SJCRH30 (cell line): ENCODE data around the gene EID2. TPM values are rescaled to one million over a fixed set of nuclear protein-coding genes. Genes with fewer than 3 reads are reported as not detected.

ENCODE experiments used
- DNase-seq, 2 experiments: peaks; one replicate each; pipeline ENCODE4 v3.0.0-alpha.2; 2015 to 2020
- H3K27ac ChIP-seq: fragments of 250-450 bp; sonication (Bioruptor Pico); 2 replicates; pipeline ENCODE4 v1.5.1; 2020; ENCODE audit warnings: mild to moderate bottlenecking, moderate library complexity
- H3K27me3 ChIP-seq: fragments of 250-450 bp; sonication (Bioruptor Pico); 2 replicates; pipeline ENCODE4 v1.5.1; 2020; ENCODE audit warnings: mild to moderate bottlenecking, moderate library complexity
- H3K36me3 ChIP-seq: fragments of 250-450 bp; sonication (Bioruptor Pico); 2 replicates; pipeline ENCODE4 v1.5.1; 2020; ENCODE audit warnings: mild to moderate bottlenecking, moderate library complexity
- H3K4me1 ChIP-seq: fragments of 250-450 bp; sonication (Bioruptor Pico); 2 replicates; pipeline ENCODE4 v1.5.1; 2020; ENCODE audit warnings: mild to moderate bottlenecking, moderate library complexity
- H3K4me3 ChIP-seq: fragments of 250-450 bp; sonication (Bioruptor Pico); 2 replicates; pipeline ENCODE4 v1.5.1; 2020; ENCODE audit warnings: mild to moderate bottlenecking, moderate library complexity
- H3K9me3 ChIP-seq: fragments of 250-450 bp; sonication (Bioruptor Pico); replicated peaks from 2 replicates; pipeline ENCODE4 v1.5.1; 2020; ENCODE audit warnings: mild to moderate bottlenecking, moderate library complexity
- total RNA-seq: library from RNA; depleted of rRNA; stranded (reverse); fragments of >200 nt; shearing (Covaris generic); gene quantifications from 2 replicates; pipeline ENCODE4 v1.2.3, GENCODE V29; 2014

EID2 gene
- total RNA-seq, 1 experiment from 2014 or later: 35.8 TPM

GRCh38 chr19:39550197-39550596, 10.2 kb upstream of the EID2 start:
- DNase-seq: no peak
- Histone ChIP-seq H3K9me3 (no peaks in the 10 kb centered on the region), H3K27me3 (peaks cover 3% of the 10 kb centered on the region; the same call in 1 of the 2 replicates), H3K4me1 (no peaks in the 10 kb centered on the region), H3K4me3 (no peak overlapping the region), H3K27ac (no peak overlapping the region), H3K36me3 (no peaks in the 10 kb centered on the region)

GRCh38 chr19:39546599-39546998, 6.6 kb upstream of the EID2 start:
- peaks cover 3% of the 10 kb centered on the region; the same call in 1 of the 2 replicates for H3K27me3 ChIP-seq
- no peaks in the 10 kb centered on the region for H3K4me1 ChIP-seq
- H3K9me3 ChIP-seq: no peaks in the 10 kb centered on the region
- no peak for DNase-seq
- no peaks in the 10 kb centered on the region for H3K36me3 ChIP-seq
- H3K27ac ChIP-seq: no peak overlapping the region
- no peak overlapping the region for H3K4me3 ChIP-seq

GRCh38 chr19:39544911-39545310, 5.0 kb upstream of the EID2 start:
- Histone ChIP-seq H3K36me3 (no peaks in the 10 kb centered on the region), H3K9me3 (no peaks in the 10 kb centered on the region), H3K4me3 (no peak overlapping the region), H3K27me3 (peaks cover 3% of the 10 kb centered on the region; the same call in 1 of the 2 replicates), H3K4me1 (no peaks in the 10 kb centered on the region), H3K27ac (no peak overlapping the region)
- no peak for DNase-seq

- peaks cover 3% of the 10 kb centered on the region; the same call in 1 of the 2 replicates for H3K27me3 ChIP-seq
- H3K9me3 ChIP-seq: no peaks in the 10 kb centered on the region
- no peaks in the 10 kb centered on the region for H3K4me1 ChIP-seq
- H3K36me3 ChIP-seq: no peaks in the 10 kb centered on the region
- no peak for DNase-seq
- no peak overlapping the region for H3K4me3 ChIP-seq
- no peak overlapping the region for H3K27ac ChIP-seq
Measured at GRCh38 chr19:39544226-39544903, 4.4 kb upstream of the EID2 start.

- no peaks in the 10 kb centered on the region for H3K9me3 ChIP-seq
- H3K4me1 ChIP-seq: peaks cover 8% of the 10 kb centered on the region
- H3K4me3 ChIP-seq: no peak overlapping the region
- no peak overlapping the region for H3K27ac ChIP-seq
- DNase-seq: no peak
- peaks cover 3% of the 10 kb centered on the region; the same call in 1 of the 2 replicates for H3K27me3 ChIP-seq
- no peaks in the 10 kb centered on the region for H3K36me3 ChIP-seq
Measured at GRCh38 chr19:39543477-39543857, 3.5 kb upstream of the EID2 start.

- H3K4me3 ChIP-seq: no peak overlapping the region
- no peaks in the 10 kb centered on the region for H3K9me3 ChIP-seq
- DNase-seq: no peak
- peaks cover 3% of the 10 kb centered on the region; the same call in 1 of the 2 replicates for H3K27me3 ChIP-seq
- H3K27ac ChIP-seq: no peak overlapping the region
- H3K36me3 ChIP-seq: no peaks in the 10 kb centered on the region; the same call in 1 of the 2 replicates
- H3K4me1 ChIP-seq: peaks cover 12% of the 10 kb centered on the region
Measured at GRCh38 chr19:39542206-39542605, 2.2 kb upstream of the EID2 start.

GRCh38 chr19:39540333-39540673, 342 bp upstream of the EID2 start:
- Histone ChIP-seq H3K9me3 (no peaks in the 10 kb centered on the region), H3K4me1 (peaks cover 12% of the 10 kb centered on the region), H3K4me3 (peak overlapping the region; percentile 85), H3K27ac (no peak overlapping the region), H3K27me3 (no peaks in the 10 kb centered on the region), H3K36me3 (no peaks in the 10 kb centered on the region; the same call in 1 of the 2 replicates)
- no peak for DNase-seq

- no peaks in the 10 kb centered on the region for H3K27me3 ChIP-seq
- no peaks in the 10 kb centered on the region for H3K9me3 ChIP-seq
- H3K36me3 ChIP-seq: no peaks in the 10 kb centered on the region; the same call in 1 of the 2 replicates
- peak overlapping the region; percentile 14; the same call in 1 of the 2 replicates for H3K27ac ChIP-seq
- no peak for DNase-seq
- H3K4me1 ChIP-seq: peaks cover 12% of the 10 kb centered on the region
- H3K4me3 ChIP-seq: peak overlapping the region; percentile 85
Measured at GRCh38 chr19:39539165-39539517, 820 bp downstream of the EID2 start.

GRCh38 chr19:39533791-39534190, 6.2 kb downstream of the EID2 start:
- Histone ChIP-seq H3K27ac (no peak overlapping the region), H3K36me3 (no peaks in the 10 kb centered on the region; the same call in 1 of the 2 replicates), H3K9me3 (no peaks in the 10 kb centered on the region), H3K4me1 (peaks cover 11% of the 10 kb centered on the region), H3K27me3 (no peaks in the 10 kb centered on the region), H3K4me3 (no peak overlapping the region)
- DNase-seq: no peak

GRCh38 chr19:39533003-39533512, 6.9 kb downstream of the EID2 start:
- peak overlapping the region; percentile 91 for H3K4me3 ChIP-seq
- H3K9me3 ChIP-seq: no peaks in the 10 kb centered on the region
- H3K27me3 ChIP-seq: no peaks in the 10 kb centered on the region
- DNase-seq: no peak
- no peak overlapping the region for H3K27ac ChIP-seq
- H3K36me3 ChIP-seq: no peaks in the 10 kb centered on the region
- H3K4me1 ChIP-seq: peaks cover 4% of the 10 kb centered on the region; the same call in 1 of the 2 replicates

- Histone ChIP-seq H3K36me3 (no peaks in the 10 kb centered on the region), H3K27me3 (no peaks in the 10 kb centered on the region), H3K27ac (peak within 1 kb of the TSS; percentile 66), H3K4me3 (peak within 1 kb of the TSS; percentile 91), H3K9me3 (no peaks in the 10 kb centered on the region), H3K4me1 (peaks cover 4% of the 10 kb centered on the region; the same call in 1 of the 2 replicates)
- DNase-seq: peak; percentile 97 to 100
Measured at GRCh38 chr19:39532233-39533002, 7.5 kb downstream of the EID2 start, which contains the start of gene EID2B. Gene EID2B (minus strand): TSS chr19:39532852. CDS start chr19:39532802, 50 bp downstream.

- peak overlapping the region; percentile 91 for H3K4me3 ChIP-seq
- no peaks in the 10 kb centered on the region for H3K27me3 ChIP-seq
- DNase-seq: peak in 1 of 2 experiments; percentile 24
- peak overlapping the region; percentile 66 for H3K27ac ChIP-seq
- no peaks in the 10 kb centered on the region for H3K9me3 ChIP-seq
- peaks cover 4% of the 10 kb centered on the region; the same call in 1 of the 2 replicates for H3K4me1 ChIP-seq
- H3K36me3 ChIP-seq: no peaks in the 10 kb centered on the region
Measured at GRCh38 chr19:39531834-39532232, 8.1 kb downstream of the EID2 start.

- no peak overlapping the region for H3K4me3 ChIP-seq
- no peak for DNase-seq
- H3K9me3 ChIP-seq: no peaks in the 10 kb centered on the region
- H3K4me1 ChIP-seq: no peaks in the 10 kb centered on the region
- H3K36me3 ChIP-seq: no peaks in the 10 kb centered on the region
- no peaks in the 10 kb centered on the region for H3K27me3 ChIP-seq
- no peak overlapping the region for H3K27ac ChIP-seq
Measured at GRCh38 chr19:39525205-39525604, 14.8 kb downstream of the EID2 start.

- Histone ChIP-seq H3K4me3 (no peak overlapping the region), H3K9me3 (no peaks in the 10 kb centered on the region), H3K27me3 (no peaks in the 10 kb centered on the region), H3K36me3 (no peaks in the 10 kb centered on the region), H3K4me1 (no peaks in the 10 kb centered on the region), H3K27ac (no peak overlapping the region)
- DNase-seq: no peak
Measured at GRCh38 chr19:39524495-39524894, 15.5 kb downstream of the EID2 start.
